ENCODE results near the gene SNRNP200.
"Not testable (repeated sequence)": the region's sequence is repeated elsewhere in the genome, so short reads cannot be mapped to it uniquely, and the experiment has no call there.

The SNRNP200 gene

GRCh38 chr2:96273763-96274162, 31.6 kb downstream of the SNRNP200 start:
- no peak for DNase-seq

GRCh38 chr2:96271995-96272394, 33.4 kb downstream of the SNRNP200 start:
- DNase-seq: no peak

- DNase-seq: no peak
Observed at GRCh38 chr2:96267159-96267971, 38.0 kb downstream of the SNRNP200 start.

- peak; percentile 69 for DNase-seq
Observed at GRCh38 chr2:96265840-96266679, 39.3 kb downstream of the SNRNP200 start, which contains the start of the genes CIAO1 and TMEM127. Gene CIAO1, plus strand, starts transcription at chr2:96266225. Its CDS starts 126 bp downstream, at chr2:96266351. Gene TMEM127, minus strand, starts transcription at chr2:96265997. Its CDS starts 616 bp downstream, at chr2:96265381.

- DNase-seq: no peak
Observed at GRCh38 chr2:96265349-96265839, 40.0 kb downstream of the SNRNP200 start.

GRCh38 chr2:96264656-96265348, 40.5 kb downstream of the SNRNP200 start:
- no peak for DNase-seq

- DNase-seq: no peak
Observed at GRCh38 chr2:96264086-96264485, 41.3 kb downstream of the SNRNP200 start.

GRCh38 chr2:96262306-96262705, 43.0 kb downstream of the SNRNP200 start:
- DNase-seq: no peak

- DNase-seq: no peak
Observed at GRCh38 chr2:96261328-96262003, 43.9 kb downstream of the SNRNP200 start.

- no peak for DNase-seq
Observed at GRCh38 chr2:96260387-96261260, 44.7 kb downstream of the SNRNP200 start.

GRCh38 chr2:96259497-96259921, 45.8 kb downstream of the SNRNP200 start:
- DNase-seq: no peak

- DNase-seq: no peak
Observed at GRCh38 chr2:96258166-96259022, 47.0 kb downstream of the SNRNP200 start.

GRCh38 chr2:96257744-96258143, 47.6 kb downstream of the SNRNP200 start:
- not testable (repeated sequence) for DNase-seq

GRCh38 chr2:96256611-96257113, 48.7 kb downstream of the SNRNP200 start:
- DNase-seq: no peak

GRCh38 chr2:96254571-96254970, 50.8 kb downstream of the SNRNP200 start:
- no peak for DNase-seq

- no peak for DNase-seq
Observed at GRCh38 chr2:96253006-96253405, 52.3 kb downstream of the SNRNP200 start.

GRCh38 chr2:96252526-96252925, 52.8 kb downstream of the SNRNP200 start:
- no peak for DNase-seq

GRCh38 chr2:96251721-96252292, 53.5 kb downstream of the SNRNP200 start:
- DNase-seq: no peak

- DNase-seq: no peak
Observed at GRCh38 chr2:96250188-96250587, 55.2 kb downstream of the SNRNP200 start.

GRCh38 chr2:96249654-96250053, 55.7 kb downstream of the SNRNP200 start:
- no peak for DNase-seq
